Measurements from ENCODE around the gene TPI1.

DNA sequence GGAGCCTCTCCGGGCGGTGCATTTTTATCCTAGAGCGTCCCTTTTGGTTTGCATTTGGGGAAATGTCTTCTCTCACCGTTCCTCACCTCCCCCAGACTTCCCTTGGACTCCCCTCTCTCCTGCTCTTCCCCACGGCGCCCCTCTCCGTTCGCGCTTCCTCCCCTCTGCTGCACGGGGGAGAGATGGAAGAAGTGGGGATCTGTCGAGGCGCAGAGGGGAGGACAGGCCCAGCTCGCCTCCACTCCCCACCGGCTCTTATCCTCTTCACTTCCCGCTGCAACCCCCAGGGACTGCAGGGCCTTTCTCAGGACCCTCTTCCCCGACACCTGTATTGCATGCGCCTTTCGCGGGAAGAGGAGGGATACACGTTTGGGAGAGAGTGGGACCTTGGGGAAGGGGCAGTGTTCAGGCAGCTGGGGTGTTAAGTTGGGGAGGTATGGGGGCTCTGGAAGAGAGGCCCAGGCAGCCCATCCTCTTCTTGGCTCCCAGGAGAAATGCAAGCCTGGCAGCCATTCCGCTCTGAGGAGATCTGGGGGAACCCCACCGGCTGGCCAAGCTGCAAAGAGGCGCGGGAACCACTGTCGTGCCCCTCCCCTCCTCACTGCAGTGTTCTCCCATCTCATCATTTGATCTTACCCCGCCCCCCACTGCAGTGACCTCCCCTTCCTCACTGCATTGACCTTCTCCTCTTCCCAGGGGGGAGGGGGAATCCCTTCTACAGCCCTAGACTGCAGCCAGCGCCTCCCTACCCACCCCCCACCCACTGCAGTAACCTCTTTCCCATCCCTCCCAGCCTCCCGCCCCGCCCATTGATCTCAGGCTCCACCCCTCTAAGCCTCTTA, 47.8 kb downstream of the TPI1 start:
- TF ChIP-seq POLR2AphosphoS5 (IDR thresholded peaks at IDR 0.05) (no peak), POLR2A (IDR thresholded peaks at IDR 0.05) (no peak)
- TF ChIP-seq, protein P1, sequence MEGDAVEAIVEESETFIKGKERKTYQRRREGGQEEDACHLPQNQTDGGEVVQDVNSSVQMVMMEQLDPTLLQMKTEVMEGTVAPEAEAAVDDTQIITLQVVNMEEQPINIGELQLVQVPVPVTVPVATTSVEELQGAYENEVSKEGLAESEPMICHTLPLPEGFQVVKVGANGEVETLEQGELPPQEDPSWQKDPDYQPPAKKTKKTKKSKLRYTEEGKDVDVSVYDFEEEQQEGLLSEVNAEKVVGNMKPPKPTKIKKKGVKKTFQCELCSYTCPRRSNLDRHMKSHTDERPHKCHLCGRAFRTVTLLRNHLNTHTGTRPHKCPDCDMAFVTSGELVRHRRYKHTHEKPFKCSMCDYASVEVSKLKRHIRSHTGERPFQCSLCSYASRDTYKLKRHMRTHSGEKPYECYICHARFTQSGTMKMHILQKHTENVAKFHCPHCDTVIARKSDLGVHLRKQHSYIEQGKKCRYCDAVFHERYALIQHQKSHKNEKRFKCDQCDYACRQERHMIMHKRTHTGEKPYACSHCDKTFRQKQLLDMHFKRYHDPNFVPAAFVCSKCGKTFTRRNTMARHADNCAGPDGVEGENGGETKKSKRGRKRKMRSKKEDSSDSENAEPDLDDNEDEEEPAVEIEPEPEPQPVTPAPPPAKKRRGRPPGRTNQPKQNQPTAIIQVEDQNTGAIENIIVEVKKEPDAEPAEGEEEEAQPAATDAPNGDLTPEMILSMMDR (IDR thresholded peaks at IDR 0.05): no peak

Measured in prostate gland (tissue), 2 donors.